ACC112 (cell line): ENCODE measurements around the gene ARHGEF16.
A peak's percentile ranks its signal among the peaks of the same experiment; 100 is the strongest.

Source experiments
- H2AFZ ChIP-seq: fragments of 200-600 bp; sonication (generic); one replicate; pipeline ENCODE4 v1.6.0; 2017; ENCODE audit warnings: antibody characterized with exemption, low read length; ENCODE audit not compliant: unreplicated experiment
- H3K27ac ChIP-seq: fragments of 200-600 bp; sonication (generic); 2 replicates; pipeline ENCODE4 v1.5.1; 2014; ENCODE audit warnings: low read depth, mild to moderate bottlenecking, antibody characterized with exemption, low read length, moderate library complexity
- H3K27me3 ChIP-seq: fragments of 200-600 bp; sonication (generic); 2 replicates; pipeline ENCODE4 v1.6.1; 2014; ENCODE audit warnings: mild to moderate bottlenecking, antibody characterized with exemption, low read length, moderate library complexity, mixed read lengths; ENCODE audit not compliant: insufficient read depth
- H3K36me3 ChIP-seq: fragments of 200-600 bp; sonication (generic); 2 replicates; pipeline ENCODE4 v1.6.1; 2016; ENCODE audit warnings: mild to moderate bottlenecking, antibody characterized with exemption, low read length, moderate library complexity, mixed read lengths; ENCODE audit not compliant: insufficient read depth
- H3K4me1 ChIP-seq: fragments of 200-600 bp; sonication (generic); one replicate; pipeline ENCODE4 v1.6.1; 2016; ENCODE audit warnings: low read length, mixed read lengths; ENCODE audit not compliant: insufficient read depth, unreplicated experiment, control insufficient read depth
- H3K4me3 ChIP-seq: fragments of 200-600 bp; sonication (generic); 2 replicates; pipeline ENCODE4 v1.5.1; 2014; ENCODE audit warnings: mild to moderate bottlenecking, low read depth, low read length
- H3K79me2 ChIP-seq: fragments of 200-600 bp; sonication (generic); one replicate; pipeline ENCODE4 v1.6.0; 2016; ENCODE audit warnings: low read length; ENCODE audit not compliant: control insufficient read depth, unreplicated experiment, insufficient read depth

Gene ARHGEF16

DNA sequence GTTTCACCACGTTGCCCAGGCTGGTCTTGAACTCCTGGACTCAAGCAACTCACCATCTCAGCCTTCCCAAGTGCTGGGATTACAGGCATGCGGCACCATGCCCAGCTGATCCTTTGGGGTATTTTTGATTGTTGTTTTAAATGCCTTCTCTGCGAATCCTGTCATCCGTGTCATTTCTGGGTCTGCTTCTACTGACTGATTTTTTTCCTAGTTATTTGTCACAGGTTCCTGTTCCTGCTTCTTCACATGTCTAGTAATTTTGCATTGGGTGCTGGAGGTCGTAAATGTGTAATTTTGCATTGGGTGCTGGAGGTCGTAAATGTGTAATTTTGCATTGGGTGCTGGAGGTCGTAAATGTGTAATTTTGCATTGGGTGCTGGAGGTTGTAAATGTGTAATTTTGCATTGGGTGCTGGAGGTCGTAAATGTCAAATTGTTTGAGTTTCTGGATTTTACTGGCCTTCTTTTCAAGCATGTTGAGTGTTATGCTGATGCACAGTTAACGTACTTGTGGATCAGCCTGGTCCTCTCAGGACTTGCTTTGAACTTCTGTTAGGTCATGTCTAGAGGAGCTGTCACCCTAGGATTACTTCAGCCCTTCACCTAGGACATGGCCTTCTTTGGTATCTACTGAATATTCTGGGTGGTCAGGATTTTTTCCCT is 4.1 kb upstream of the ARHGEF16 start:
- peaks cover 20% of the 10 kb centered on the region; the same call in 1 of the 2 replicates for H3K27me3 ChIP-seq
- no peak overlapping the region for H3K27ac ChIP-seq
- H3K36me3 ChIP-seq = no peaks in the 10 kb centered on the region
- H3K4me3 ChIP-seq = no peak overlapping the region
- no peak overlapping the region for H2AFZ ChIP-seq
- H3K79me2 ChIP-seq = no peaks in the 10 kb centered on the region
- H3K4me1 ChIP-seq = no peaks in the 10 kb centered on the region

DNA sequence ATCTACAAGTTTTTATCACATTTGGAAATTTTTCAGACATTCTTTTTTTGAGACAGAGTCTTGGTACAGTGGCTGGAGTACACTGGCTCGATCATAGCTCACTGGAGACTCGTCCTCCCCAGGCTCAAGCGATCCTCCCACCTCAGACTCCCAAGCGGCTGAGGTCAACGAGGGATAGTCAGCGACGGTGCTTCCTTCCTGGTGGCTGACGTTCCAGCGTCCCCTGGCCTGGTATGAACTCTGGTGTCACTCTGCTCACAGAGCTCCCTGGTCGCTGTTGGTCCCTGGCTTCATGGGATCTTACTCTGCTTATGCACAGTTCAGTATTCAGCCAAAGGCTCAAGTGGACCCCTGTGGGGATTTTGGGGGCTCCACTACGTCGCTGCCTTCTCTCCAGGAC is 3.5 kb upstream of the ARHGEF16 start:
- Histone ChIP-seq H2AFZ (no peak overlapping the region), H3K27me3 (peaks cover 20% of the 10 kb centered on the region; the same call in 1 of the 2 replicates), H3K36me3 (no peaks in the 10 kb centered on the region), H3K4me3 (no peak overlapping the region), H3K4me1 (no peaks in the 10 kb centered on the region), H3K79me2 (no peaks in the 10 kb centered on the region), H3K27ac (no peak overlapping the region)

GRCh38 chr1:3451994-3452865 is 2.2 kb upstream of the ARHGEF16 start:
- Histone ChIP-seq H3K79me2 (no peaks in the 10 kb centered on the region), H3K27ac (no peak overlapping the region), H3K4me1 (no peaks in the 10 kb centered on the region), H3K36me3 (no peaks in the 10 kb centered on the region), H3K27me3 (peaks cover 20% of the 10 kb centered on the region; the same call in 1 of the 2 replicates), H2AFZ (no peak overlapping the region), H3K4me3 (no peak overlapping the region)

GRCh38 chr1:3452866-3453175 is 1.6 kb upstream of the ARHGEF16 start:
- H3K36me3 ChIP-seq = no peaks in the 10 kb centered on the region
- H2AFZ ChIP-seq = no peak overlapping the region
- no peaks in the 10 kb centered on the region for H3K79me2 ChIP-seq
- no peak overlapping the region for H3K4me3 ChIP-seq
- H3K27me3 ChIP-seq = peaks cover 20% of the 10 kb centered on the region; the same call in 1 of the 2 replicates
- H3K27ac ChIP-seq = no peak overlapping the region
- no peaks in the 10 kb centered on the region for H3K4me1 ChIP-seq

DNA sequence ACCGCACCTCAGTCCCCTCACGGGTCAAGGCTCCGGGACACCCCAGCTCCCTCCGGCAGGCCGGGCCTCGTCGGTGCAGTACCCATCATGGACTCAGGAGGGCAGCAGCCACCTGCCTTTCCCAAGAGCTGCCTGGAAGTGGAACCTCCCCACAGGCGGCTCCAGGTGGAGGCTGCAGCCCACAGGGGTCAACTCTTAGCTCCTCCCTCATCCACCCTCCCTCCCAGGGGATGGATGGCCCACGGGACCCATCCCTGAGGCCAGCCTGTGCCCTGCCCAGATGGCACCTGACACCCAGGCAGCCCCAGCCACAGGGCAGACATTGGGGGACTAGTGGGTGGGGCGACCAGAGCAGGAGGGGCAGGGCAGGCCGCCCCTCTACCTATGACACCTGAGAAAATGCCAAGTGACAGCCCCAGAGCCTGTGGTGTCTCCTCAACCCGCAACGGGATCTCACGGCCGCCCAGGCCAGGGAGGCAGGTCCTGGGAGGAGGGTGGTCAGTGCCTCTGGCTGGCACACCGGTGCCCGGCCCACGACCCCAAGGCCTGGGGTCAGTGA is 1.2 kb upstream of the ARHGEF16 start:
- Histone ChIP-seq H3K79me2 (no peaks in the 10 kb centered on the region), H3K4me1 (no peaks in the 10 kb centered on the region), H3K36me3 (no peaks in the 10 kb centered on the region), H3K4me3 (no peak overlapping the region), H3K27me3 (peaks cover 20% of the 10 kb centered on the region; the same call in 1 of the 2 replicates), H2AFZ (no peak overlapping the region), H3K27ac (no peak overlapping the region)

GRCh38 chr1:3454811-3455618 is 550 bp downstream of the ARHGEF16 start:
- H3K36me3 ChIP-seq = no peaks in the 10 kb centered on the region
- no peaks in the 10 kb centered on the region for H3K79me2 ChIP-seq
- H3K4me1 ChIP-seq = no peaks in the 10 kb centered on the region
- peaks cover 16% of the 10 kb centered on the region; the same call in 1 of the 2 replicates for H3K27me3 ChIP-seq
- H2AFZ ChIP-seq = no peak overlapping the region
- H3K4me3 ChIP-seq = peak overlapping the region; percentile 73
- H3K27ac ChIP-seq = no peak overlapping the region

DNA sequence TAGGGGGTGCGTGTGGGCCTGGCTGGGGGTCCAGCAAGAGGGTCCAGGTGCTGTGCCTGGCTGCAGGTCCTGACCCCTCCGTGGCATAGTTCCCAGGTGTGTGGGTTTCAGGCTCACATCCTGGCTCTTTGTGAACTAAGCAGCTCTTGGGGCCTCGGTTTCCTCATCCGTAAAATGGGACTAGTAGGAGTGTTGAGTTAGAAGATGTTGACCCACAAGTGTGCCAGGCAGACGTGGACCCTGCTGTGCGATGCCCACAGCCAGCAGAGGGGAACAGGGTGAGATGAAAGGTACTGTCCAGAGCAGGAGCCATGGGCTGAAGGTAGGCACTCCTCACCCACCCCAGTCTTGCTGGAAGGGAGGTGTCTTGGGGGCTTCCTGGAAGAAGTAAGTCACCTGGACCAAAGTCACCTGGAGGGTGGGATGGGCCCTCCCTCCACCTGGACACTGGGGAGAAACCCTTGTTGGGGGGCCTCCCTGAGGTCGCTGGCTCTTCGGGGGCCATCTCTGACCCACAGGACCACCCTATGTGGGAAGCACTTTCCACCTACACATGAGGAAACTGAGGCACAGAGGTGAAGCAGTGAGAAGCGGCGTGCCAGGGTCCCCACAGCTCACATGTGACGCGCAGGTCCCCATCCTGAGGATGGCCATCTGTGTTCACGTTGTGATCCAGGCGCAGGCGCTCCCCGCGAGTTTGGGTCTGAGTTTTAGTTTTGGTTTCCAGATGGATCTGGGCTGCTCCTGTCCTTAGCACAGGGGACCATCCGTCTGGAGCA is 1.4 kb downstream of the ARHGEF16 start:
- Histone ChIP-seq H2AFZ (no peak overlapping the region), H3K4me1 (peaks cover 5% of the 10 kb centered on the region), H3K36me3 (no peaks in the 10 kb centered on the region), H3K27ac (no peak overlapping the region), H3K79me2 (no peaks in the 10 kb centered on the region), H3K27me3 (peaks cover 8% of the 10 kb centered on the region; the same call in 1 of the 2 replicates), H3K4me3 (no peak overlapping the region)

- Histone ChIP-seq H3K27me3 (peaks cover 2% of the 10 kb centered on the region; the same call in 1 of the 2 replicates), H3K27ac (no peak overlapping the region), H3K36me3 (no peaks in the 10 kb centered on the region), H2AFZ (no peak overlapping the region), H3K4me3 (no peak overlapping the region), H3K79me2 (no peaks in the 10 kb centered on the region), H3K4me1 (peaks cover 8% of the 10 kb centered on the region)
Observed at GRCh38 chr1:3456449-3456963, 2.0 kb downstream of the ARHGEF16 start.

DNA sequence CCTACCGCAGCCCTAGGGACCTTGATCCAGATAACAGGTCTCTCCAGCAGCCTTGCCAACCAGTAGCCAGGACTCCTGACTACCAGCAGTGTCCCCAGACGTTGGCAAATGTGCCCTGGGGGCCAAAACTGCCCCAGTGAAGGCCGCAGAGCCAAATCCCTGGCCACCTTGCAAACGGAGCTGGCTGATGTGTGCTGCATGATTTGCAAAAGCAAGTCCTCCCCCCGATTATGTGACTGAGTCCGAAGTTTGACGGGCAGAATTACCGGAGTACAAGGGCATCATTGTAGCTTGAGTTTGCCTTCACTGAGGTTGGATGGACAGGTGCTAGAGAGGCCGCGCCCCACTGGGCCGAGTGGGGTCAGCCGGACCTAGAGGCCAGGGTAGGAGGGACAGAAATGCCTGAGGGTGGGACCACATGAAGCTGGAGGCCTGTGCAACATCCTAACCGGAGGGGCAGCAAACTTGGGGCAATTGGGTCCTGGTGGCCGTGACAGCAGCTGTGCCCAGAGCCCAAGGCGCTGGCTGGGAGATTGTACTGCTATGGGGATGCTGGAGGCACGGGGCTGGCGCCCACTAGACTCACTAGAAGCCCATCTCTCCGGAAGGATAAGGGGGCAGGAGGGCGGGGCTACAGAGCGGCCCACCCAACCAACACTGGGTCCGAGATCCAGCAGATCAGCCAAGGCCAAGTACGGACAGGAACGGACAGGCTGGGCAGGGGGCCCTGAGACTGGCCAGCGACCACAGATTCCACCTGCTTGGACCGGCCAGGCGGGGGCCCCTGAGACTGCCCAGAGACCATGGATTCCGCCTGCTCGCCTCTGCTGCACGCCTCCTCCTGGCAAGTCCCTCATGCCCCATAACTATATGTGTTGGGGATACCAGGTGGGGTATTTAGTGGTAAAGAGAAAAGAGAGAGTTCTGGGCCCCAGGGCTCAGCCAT is 2.8 kb downstream of the ARHGEF16 start:
- Histone ChIP-seq H3K79me2 (no peaks in the 10 kb centered on the region), H2AFZ (no peak overlapping the region), H3K27ac (no peak overlapping the region), H3K27me3 (peaks cover 2% of the 10 kb centered on the region; the same call in 1 of the 2 replicates), H3K4me1 (peaks cover 8% of the 10 kb centered on the region), H3K4me3 (no peak overlapping the region), H3K36me3 (no peaks in the 10 kb centered on the region)
